Adipose tissue (tissue), 3 donors: ENCODE results near the gene TAGLN. TPM values are rescaled to one million over a fixed set of nuclear protein-coding genes. Genes with fewer than 3 reads are reported as not detected.

Experiments used
- H3K27ac ChIP-seq: one replicate; pipeline ENCODE4 v1.5.1; 2013; ENCODE audit warnings: low read depth, low read length
- WGBS, 3 donors: extraction: QIAGEN DNeasy Blood & Tissue Kit; methylation state at CpG; one replicate each; pipeline ENCODE4 v1.1.7; 2013; 5-methylcytosine and 5-hydroxymethylcytosine counted together
- polyA plus RNA-seq, 3 donors: library from polyadenylated mRNA; stranded (reverse); fragments of 200-250 nt; gene quantifications; one replicate each; pipeline ENCODE4 v1.2.3, GENCODE V29; 2013
- donor health status: healthy with polysubstance abuse.
- donor health status: Bipolar disorder and iron deficiency.
- donor health status: healthy.

TAGLN gene
- polyA plus RNA-seq, 3 donors: 106 to 1,292 (median 1,213) TPM

DNA sequence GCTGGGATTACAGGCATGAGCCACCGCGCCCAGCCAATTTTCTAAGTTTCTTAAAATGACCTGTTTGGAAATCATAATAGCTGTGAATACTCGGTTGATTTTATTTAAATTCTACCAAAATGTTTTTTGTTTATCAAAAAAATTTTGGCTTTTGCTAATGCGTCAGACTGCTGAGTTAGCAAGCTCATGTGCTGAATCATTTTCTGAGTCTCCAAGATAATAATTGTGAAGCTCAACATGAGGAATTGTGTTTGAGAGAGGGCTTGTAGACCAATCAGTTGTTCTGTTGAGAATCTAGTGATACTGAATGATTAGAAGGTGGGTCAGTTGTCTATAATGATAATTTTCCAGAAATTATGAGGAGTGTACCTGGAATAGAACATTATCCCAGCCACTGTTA is 49.2 kb downstream of the TAGLN start:
- H3K27ac ChIP-seq: no peak overlapping the region
- WGBS, 3 donors: 91 to 94% (median 92%) methylated on average over 4 of the region's 4 CpGs

DNA sequence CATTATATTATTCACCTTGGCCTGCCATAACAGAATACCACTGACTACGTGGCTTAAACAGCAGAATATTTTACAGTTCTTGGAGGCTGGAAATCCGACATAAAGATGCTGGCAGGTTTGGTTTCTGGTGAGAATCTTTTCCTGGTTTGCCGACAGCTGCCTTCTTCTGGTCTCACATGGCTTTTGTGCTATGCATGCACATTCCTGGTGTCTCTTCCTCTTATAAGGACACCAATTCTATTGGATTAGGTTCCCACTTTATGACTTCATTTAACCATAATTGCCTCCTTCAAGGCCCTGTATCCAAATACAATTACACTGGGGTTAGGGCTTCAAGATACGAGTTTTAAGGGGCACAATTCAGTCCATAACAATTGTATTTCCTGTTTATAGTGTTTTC is 50.4 kb downstream of the TAGLN start:
- 89 to 92% (median 91%) methylated on average over 4 of the region's 4 CpGs for WGBS, 3 donors
- H3K27ac ChIP-seq: no peak overlapping the region

GRCh38 chr11:117251506-117251905 is 52.3 kb downstream of the TAGLN start:
- WGBS, 3 donors: 86 to 95% (median 95%) methylated on average over 7 of the region's 10 CpGs
- no peak overlapping the region for H3K27ac ChIP-seq

DNA sequence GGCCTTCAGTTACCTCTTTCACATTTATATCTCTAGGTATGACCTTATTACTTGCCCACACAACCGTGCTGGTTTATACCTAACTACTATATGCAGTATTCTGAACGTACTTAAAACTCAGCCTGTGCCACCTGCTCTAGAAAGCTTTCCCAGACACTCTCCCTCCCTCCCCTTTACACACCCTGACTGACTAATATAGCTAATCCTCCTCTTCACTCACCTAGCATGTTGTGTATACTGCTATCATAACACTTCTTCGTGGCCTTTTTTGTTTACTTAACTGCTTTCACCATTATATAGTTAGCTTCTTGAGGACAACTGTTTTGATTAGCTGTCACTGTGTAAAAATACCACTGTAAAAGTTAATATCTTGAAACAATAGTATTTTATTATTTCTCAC is 56.8 kb downstream of the TAGLN start:
- 73 to 86% (median 84%) methylated on average over 3 of the region's 3 CpGs for WGBS, 3 donors
- H3K27ac ChIP-seq: no peak overlapping the region

- H3K27ac ChIP-seq: no peak overlapping the region
- 43 to 79% (median 75%) methylated on average over 2 of the region's 2 CpGs for WGBS, 3 donors
Measured at GRCh38 chr11:117256573-117256972, 57.4 kb downstream of the TAGLN start.

Other genes with a start within 250 kb of the TAGLN start
- 10 to 100 TPM in 2 of 3 donors, 1 to 10 TPM in 1; 8.5 to 13.8 (median 11.2) TPM for gene SIK3, start 100.9 kb upstream of the TAGLN start, polyA plus RNA-seq
- gene PAFAH1B2, start 55.1 kb upstream of the TAGLN start, polyA plus RNA-seq: 10 to 100 TPM in 2 of 3 donors, 1 to 10 TPM in 1; 8.1 to 35.5 (median 22.2) TPM
- 10 to 100 TPM; 52.6 to 93.2 (median 54.5) TPM for gene SIDT2, start 20.6 kb upstream of the TAGLN start, polyA plus RNA-seq
- gene PCSK7, start 32.7 kb downstream of the TAGLN start, polyA plus RNA-seq: 10 to 100 TPM; 12.5 to 35.5 (median 20.1) TPM
- gene RNF214, start 33.3 kb downstream of the TAGLN start, polyA plus RNA-seq: 10 to 100 TPM in 2 of 3 donors, 1 to 10 TPM in 1; 9.4 to 17.0 (median 11.5) TPM
- gene BACE1-AS, start 92.0 kb downstream of the TAGLN start, polyA plus RNA-seq: 1 to 10 TPM; 2.3 to 2.9 (median 2.6) TPM
- 10 to 100 TPM; 10.6 to 28.7 (median 12.0) TPM for gene BACE1, start 116.9 kb downstream of the TAGLN start, polyA plus RNA-seq
- 10 to 100 TPM in 1 of 3 donors, 1 to 10 TPM in 2; 8.7 to 18.4 (median 9.2) TPM for gene CEP164, start 128.5 kb downstream of the TAGLN start, polyA plus RNA-seq